ENCODE results near the gene CDKAL1. TPM values are rescaled to one million over a fixed set of nuclear protein-coding genes. Genes with fewer than 3 reads are reported as not detected.
A peak's percentile ranks its signal among the peaks of the same experiment; 100 is the strongest.

CDKAL1 gene
- total RNA-seq, 1 experiment from 2014 or later, result 21.8 TPM

DNA sequence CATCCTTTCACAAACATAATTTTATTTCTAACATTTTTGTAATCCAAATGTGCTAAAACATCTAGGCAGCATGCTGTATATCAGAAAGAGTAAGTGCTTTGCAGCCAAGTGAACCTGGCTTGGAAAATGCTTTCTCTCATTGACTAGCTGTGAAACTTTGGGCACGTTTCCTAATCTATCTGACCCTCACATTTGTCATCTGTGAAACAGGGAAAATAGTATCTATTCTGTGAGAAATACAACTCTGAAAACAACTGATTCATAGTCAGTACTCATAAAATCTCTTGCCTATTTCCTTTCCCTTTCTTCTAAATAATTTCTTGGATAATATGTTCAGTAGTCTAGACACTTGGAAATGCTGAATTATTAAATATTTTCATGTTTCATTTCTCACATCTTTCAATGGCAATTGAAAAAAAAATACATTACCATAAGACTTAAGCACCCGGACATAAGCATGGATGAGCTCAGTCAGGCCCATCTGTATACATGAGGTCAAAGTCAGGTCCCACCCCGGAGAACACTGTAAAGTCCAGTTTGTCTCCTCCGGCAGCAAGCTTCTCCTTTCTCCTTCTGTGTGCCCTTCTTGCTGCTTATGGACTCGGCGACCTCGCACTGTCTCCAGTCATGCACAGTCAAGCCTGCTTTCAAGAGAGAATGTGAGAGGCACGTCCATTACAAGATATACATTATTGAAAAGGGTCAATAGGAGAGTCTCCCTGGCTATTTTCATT lies 604.2 kb downstream of the CDKAL1 start:
- H3K36me3 ChIP-seq, result no peaks in the 10 kb centered on the region
- no peak overlapping the region for H3K4me3 ChIP-seq
- no peak overlapping the region for H3K27ac ChIP-seq
- no peaks in the 10 kb centered on the region for H3K9me3 ChIP-seq (replicated peaks)
- DNase-seq, result no peak
- H3K27me3 ChIP-seq, result no peaks in the 10 kb centered on the region
- no peaks in the 10 kb centered on the region for H3K4me1 ChIP-seq

DNA sequence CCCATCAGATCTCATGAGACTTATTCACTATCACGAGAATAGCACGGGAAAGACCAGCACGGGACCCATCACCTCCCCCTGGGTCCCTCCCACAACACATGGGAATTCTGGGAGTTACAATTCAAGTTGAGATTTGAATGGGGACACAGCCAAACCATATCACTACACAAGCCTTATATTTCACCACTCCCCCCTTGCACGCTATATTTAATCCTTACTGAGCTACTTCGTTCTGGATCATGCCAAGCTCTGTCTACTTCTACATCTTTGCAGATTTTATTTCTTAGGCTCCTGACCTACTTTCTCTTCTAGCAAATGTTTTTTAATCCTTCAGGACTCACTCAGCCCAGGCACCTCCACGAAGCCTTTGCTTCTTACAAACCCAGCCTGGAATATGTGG lies 606.7 kb downstream of the CDKAL1 start:
- H3K36me3 ChIP-seq, result no peaks in the 10 kb centered on the region
- no peak overlapping the region for H3K4me3 ChIP-seq
- no peaks in the 10 kb centered on the region for H3K9me3 ChIP-seq (replicated peaks)
- no peaks in the 10 kb centered on the region for H3K27me3 ChIP-seq
- no peak for DNase-seq
- no peaks in the 10 kb centered on the region for H3K4me1 ChIP-seq
- no peak overlapping the region for H3K27ac ChIP-seq

DNA sequence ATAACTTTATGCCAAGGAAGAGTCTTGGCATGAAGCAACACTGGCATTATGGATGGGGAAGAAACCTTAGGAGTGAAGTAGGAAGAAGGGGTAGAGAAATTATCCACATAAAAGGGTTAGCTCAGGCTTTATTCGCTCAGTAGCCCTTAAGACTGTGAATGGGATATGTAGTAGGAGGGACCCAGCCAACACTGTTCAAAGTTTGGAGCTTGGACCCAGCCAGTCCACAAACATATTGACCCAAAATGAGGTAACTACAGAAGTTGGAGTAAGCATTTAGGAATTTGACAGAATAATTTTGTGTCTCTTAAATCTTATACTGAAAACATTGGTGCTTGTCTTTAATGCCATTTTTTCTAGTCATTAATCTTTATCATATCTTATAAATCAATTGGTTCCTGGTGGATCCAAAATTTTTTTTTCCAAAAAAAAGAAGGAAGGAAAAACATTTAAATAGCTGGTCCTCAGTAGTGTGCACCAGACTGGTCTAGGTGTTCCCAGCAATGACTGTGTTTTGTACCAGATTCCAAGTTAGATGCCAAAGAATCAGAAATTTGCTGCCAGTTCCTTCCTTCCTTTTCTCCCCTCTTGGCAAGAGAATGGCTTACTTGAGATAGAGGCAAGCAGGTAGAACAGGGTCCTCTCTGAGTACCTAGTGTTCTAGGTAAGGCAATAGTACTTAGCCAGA lies 607.5 kb downstream of the CDKAL1 start:
- Histone ChIP-seq H3K4me1 (no peaks in the 10 kb centered on the region), H3K4me3 (no peak overlapping the region), H3K9me3 (replicated peaks) (no peaks in the 10 kb centered on the region), H3K36me3 (no peaks in the 10 kb centered on the region), H3K27ac (no peak overlapping the region), H3K27me3 (no peaks in the 10 kb centered on the region)
- DNase-seq, result no peak

DNA sequence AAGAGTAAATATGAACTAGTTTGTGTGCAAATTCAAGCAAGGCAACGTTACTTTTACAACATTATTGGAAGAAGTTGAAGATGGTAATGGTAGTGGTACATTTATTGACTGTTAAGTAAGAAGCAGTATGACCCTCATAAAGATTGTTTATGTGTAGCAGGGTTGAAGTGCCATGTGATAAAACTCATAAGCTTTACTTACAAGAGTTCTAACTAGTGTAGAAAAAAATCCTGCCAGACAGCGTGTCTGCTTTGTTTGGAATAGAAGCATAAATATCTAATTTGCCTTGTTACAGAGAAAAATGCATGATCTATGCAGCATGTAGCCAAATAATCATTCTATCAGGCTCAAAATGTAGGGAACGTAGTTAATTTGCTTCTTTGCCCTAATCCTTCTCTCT lies 608.5 kb downstream of the CDKAL1 start:
- Histone ChIP-seq H3K27ac (no peak overlapping the region), H3K4me1 (no peaks in the 10 kb centered on the region), H3K9me3 (replicated peaks) (no peaks in the 10 kb centered on the region), H3K36me3 (no peaks in the 10 kb centered on the region), H3K27me3 (no peaks in the 10 kb centered on the region), H3K4me3 (no peak overlapping the region)
- DNase-seq, result no peak

DNA sequence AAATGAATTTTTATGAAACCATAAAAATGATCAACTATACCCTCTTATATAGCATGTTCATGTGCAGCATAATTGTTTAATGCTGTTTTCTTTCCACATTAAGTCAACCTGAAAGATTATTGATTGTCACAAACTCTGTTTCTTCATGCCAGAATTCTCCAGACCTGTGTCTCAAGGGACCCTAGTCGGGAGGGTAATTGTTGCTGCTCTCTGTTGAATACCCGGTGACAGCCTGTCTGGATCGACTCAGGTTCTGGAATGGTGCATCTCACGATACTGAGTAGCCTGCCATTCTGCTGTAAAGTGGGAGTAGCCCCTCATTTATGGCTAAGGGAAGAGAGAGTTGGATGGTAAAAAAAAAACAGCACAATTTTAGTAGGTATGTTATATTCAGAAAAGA lies 609.4 kb downstream of the CDKAL1 start:
- Histone ChIP-seq H3K9me3 (replicated peaks) (no peaks in the 10 kb centered on the region), H3K27me3 (no peaks in the 10 kb centered on the region), H3K36me3 (no peaks in the 10 kb centered on the region), H3K4me1 (no peaks in the 10 kb centered on the region), H3K4me3 (no peak overlapping the region), H3K27ac (no peak overlapping the region)
- no peak for DNase-seq

DNA sequence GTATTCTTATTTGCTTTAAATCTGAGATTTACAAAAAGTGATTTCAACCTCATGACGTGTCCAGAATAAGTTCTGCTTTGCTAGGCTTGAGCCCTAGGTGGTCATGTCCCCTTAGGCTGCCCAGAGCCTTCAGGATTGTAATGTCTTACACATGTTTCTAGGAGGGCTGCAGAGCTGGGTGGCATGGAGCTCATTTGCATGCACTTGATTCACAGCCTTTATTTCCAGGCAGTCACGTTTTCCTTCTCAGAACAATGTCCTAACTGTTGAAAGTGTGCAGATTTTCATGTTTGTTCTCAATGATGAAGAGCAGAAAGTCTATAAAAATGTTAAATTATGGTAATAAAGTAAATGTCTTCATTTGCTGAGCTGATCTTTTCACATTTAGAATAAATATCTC lies 610.7 kb downstream of the CDKAL1 start:
- no peaks in the 10 kb centered on the region for H3K9me3 ChIP-seq (replicated peaks)
- H3K27ac ChIP-seq, result no peak overlapping the region
- no peaks in the 10 kb centered on the region for H3K4me1 ChIP-seq

DNA sequence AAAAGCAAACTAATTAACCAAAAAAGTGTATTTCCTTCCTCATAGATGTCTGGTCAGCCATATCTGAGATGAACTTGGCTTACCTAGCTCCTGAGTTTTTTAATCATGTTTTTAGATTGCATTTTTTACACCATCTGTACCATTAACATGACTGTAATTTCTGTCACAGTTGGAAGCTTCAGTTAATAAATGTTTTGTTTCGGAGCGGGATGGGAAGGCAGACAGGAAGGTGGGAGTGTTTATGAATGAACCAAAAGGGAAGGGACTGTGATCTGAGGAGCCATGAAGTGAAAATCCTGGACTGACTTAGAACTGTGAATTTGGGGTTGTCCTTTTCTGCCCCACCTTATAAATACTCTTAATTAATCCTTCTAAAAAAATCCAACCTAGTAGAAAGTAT lies 613.7 kb downstream of the CDKAL1 start:
- Histone ChIP-seq H3K36me3 (no peaks in the 10 kb centered on the region), H3K4me1 (no peaks in the 10 kb centered on the region), H3K27me3 (no peaks in the 10 kb centered on the region), H3K27ac (no peak overlapping the region), H3K4me3 (no peak overlapping the region), H3K9me3 (replicated peaks) (no peaks in the 10 kb centered on the region)
- no peak for DNase-seq

More for the DNA sequence above, 610.7 kb downstream of the CDKAL1 start:
- no peak for DNase-seq
- Histone ChIP-seq H3K36me3 (no peaks in the 10 kb centered on the region), H3K27me3 (no peaks in the 10 kb centered on the region), H3K4me3 (no peak overlapping the region)

DNA sequence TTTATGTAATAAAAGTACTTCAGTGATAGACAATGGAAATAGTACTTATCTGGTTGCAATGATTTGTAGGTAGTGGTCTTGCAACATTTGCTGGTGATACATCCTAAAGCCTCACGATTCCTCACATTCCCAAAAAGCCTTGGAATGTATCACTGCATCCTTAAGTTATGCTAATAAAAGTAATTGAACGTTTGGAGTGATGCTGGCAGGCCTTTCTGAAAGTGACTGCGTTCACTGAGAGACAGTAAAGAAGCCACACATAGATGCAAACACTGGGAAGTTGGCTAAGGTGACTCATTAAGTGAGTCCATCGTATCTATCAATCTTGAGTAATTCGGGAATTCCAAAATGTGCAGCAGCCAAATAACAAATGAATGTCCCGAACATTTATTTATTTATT lies 615.2 kb downstream of the CDKAL1 start:
- no peak for DNase-seq

DNA sequence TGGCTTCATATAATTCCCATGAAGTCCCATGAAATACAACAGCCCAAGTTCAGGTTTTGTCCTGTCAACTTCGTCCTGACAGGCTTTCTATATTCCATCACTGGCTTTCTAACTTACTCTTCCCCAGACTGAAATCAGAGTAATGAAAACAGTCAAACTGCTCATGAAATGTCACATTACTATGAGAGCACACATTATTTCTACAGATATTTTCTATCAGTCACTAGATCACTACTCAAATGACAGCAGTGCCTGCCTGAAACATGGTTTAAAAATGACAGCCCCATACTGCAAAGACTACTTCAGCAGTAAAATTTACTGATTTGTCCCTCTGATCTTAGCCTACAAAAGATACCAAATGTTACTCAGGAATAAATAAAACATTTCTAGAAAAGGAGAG lies 616.4 kb downstream of the CDKAL1 start:
- Histone ChIP-seq H3K4me3 (no peak overlapping the region), H3K36me3 (no peaks in the 10 kb centered on the region), H3K4me1 (no peaks in the 10 kb centered on the region), H3K9me3 (replicated peaks) (no peaks in the 10 kb centered on the region), H3K27ac (no peak overlapping the region), H3K27me3 (no peaks in the 10 kb centered on the region)
- no peak for DNase-seq

More for the DNA sequence above, 615.2 kb downstream of the CDKAL1 start:
- H3K9me3 ChIP-seq (replicated peaks), result no peaks in the 10 kb centered on the region
- H3K27me3 ChIP-seq, result no peaks in the 10 kb centered on the region
- H3K27ac ChIP-seq, result no peak overlapping the region
- H3K4me1 ChIP-seq, result no peaks in the 10 kb centered on the region
- H3K36me3 ChIP-seq, result no peaks in the 10 kb centered on the region
- no peak overlapping the region for H3K4me3 ChIP-seq

DNA sequence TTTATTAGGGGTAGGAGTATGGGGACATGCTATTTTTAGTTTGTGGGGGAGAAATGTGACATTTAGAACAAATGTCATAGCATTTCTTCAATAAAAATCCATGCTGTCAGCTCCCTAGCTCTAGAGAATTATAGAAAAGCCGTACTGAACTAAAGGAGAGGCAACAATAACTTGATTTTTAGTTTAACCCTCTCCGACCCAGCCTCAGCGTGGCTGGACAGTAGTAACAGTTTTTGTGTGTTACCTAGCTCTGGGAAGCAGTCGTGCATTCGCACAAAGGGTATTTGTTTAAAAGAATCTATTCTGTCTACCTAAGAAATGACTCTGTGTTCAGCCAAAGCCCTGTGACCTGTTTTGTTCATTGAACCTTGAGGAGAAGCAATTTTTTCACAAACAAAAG lies 616.9 kb downstream of the CDKAL1 start:
- no peak for DNase-seq
- Histone ChIP-seq H3K36me3 (no peaks in the 10 kb centered on the region), H3K9me3 (replicated peaks) (no peaks in the 10 kb centered on the region), H3K4me3 (no peak overlapping the region), H3K4me1 (no peaks in the 10 kb centered on the region), H3K27ac (no peak overlapping the region), H3K27me3 (no peaks in the 10 kb centered on the region)

DNA sequence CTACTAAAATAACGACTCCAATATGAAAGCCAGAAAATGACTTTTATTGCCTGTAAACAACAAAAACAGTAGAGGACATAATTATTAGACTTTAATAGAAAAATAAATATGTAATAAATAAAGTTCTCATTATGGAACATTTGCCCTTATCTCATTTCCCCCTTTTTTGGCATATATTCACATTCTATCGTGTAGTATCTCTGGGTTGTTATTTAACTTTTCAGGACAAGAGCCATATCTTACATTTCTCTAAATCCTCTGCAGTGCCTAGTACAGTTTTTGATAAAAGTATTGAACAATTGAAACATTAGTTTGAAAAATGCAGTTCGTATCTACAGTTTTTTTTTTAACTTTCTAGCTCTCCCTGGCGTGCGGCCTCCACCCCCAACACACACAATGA lies 617.3 kb downstream of the CDKAL1 start:
- Histone ChIP-seq H3K4me3 (no peak overlapping the region), H3K27ac (no peak overlapping the region), H3K9me3 (replicated peaks) (no peaks in the 10 kb centered on the region), H3K36me3 (no peaks in the 10 kb centered on the region), H3K27me3 (no peaks in the 10 kb centered on the region), H3K4me1 (no peaks in the 10 kb centered on the region)
- no peak for DNase-seq

DNA sequence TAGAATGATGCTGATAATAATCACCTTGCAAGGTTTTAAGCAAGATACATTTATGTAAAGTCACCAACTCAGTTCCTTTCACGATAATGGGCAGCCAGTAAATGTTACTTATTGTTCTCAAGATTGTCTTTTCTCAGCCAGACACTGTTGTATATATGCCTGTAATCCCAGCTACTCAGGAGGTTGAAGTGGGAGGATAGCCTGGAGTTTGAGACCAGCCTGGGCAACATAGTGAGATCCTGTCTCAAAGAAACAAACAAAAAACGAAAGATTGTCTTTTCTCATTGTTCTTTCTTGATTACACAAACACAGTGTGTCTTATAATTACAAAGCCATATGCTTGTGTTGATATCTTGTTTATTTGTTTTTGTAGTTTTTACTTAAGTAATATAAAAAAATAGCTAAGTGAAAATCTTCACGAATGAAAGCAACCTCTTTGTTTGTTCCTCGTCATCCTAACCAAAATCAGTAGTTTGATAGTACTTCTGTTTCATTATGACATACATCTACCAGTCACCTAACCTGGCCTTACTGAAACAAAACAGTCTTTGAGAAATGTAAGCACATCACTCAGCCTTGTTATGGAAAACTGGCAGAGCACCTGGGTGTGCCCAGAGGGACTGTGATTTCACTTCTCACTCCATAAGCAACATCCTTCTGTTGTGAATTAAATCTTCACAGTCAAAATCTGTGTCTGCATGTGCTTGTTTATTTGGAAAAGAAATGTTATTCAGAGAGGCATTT lies 623.1 kb downstream of the CDKAL1 start:
- no peaks in the 10 kb centered on the region for H3K27me3 ChIP-seq
- DNase-seq, result no peak
- H3K36me3 ChIP-seq, result no peaks in the 10 kb centered on the region
- no peaks in the 10 kb centered on the region for H3K9me3 ChIP-seq (replicated peaks)
- no peak overlapping the region for H3K4me3 ChIP-seq
- no peak overlapping the region for H3K27ac ChIP-seq
- no peaks in the 10 kb centered on the region for H3K4me1 ChIP-seq

DNA sequence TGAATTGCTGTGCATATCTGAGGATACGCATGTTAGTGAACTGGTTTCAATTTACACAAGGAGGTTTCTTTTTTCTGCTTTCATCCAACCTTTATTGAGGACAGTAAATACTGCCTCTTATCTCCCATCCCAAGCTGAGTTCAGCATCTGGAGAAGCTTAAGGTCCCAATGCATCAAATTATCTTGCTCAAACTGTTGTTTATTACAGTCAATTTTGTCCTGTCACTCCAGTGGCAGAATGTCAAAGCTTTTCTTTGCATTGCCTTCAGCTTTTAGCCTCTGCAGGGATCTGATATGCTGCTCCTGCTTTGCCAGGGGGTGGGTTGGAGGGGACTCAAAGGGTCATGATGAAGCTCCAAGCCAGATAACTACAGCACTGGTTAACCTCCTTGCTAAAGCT lies 623.9 kb downstream of the CDKAL1 start:
- no peak overlapping the region for H3K27ac ChIP-seq
- H3K4me1 ChIP-seq, result no peaks in the 10 kb centered on the region
- no peaks in the 10 kb centered on the region for H3K9me3 ChIP-seq (replicated peaks)

DNA sequence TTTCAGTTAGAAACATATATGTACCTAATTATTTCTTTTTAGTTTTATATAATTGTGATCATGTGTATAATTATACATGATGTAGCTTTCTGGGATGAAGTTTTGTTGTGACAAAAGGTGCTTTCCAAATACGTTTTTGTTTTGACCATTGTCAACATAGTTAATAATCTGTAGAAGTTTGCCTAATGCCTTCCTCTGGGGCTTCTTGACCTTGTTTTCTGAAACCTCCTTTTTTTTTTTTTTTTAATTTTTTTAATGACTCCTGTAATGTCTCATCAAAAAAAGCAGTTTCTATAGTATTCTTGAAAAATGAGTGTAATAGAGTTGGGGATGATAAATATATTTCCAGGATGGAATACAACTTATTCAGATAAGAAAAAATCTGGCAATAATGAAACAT lies 624.6 kb downstream of the CDKAL1 start:
- H3K9me3 ChIP-seq (replicated peaks), result no peaks in the 10 kb centered on the region

More for the DNA sequence above, 623.9 kb downstream of the CDKAL1 start:
- H3K27me3 ChIP-seq, result no peaks in the 10 kb centered on the region
- no peak overlapping the region for H3K4me3 ChIP-seq
- no peaks in the 10 kb centered on the region for H3K36me3 ChIP-seq
- DNase-seq, result peak in 1 of 2 experiments; percentile 3

DNA sequence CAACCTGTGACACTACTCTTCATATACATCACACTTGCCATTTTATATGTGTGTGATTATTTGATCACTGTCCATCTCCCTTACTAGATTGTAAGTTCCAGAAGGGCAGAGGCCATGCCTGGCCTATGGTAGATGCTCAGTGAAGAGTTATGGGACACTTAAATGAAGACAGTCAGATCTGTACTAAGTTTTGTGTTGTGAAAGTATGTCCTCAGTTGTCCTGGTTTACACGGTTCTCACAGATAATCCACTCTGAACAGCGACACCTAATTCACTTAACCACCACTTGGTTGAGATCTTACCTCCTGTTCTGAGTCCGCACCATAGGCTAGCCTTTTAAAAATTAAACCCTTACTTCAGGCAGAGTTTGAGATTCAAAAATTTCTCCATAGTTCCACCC lies 625.2 kb downstream of the CDKAL1 start:
- no peaks in the 10 kb centered on the region for H3K27me3 ChIP-seq
- no peak overlapping the region for H3K4me3 ChIP-seq
- H3K9me3 ChIP-seq (replicated peaks), result no peaks in the 10 kb centered on the region
- no peak overlapping the region for H3K27ac ChIP-seq
- H3K36me3 ChIP-seq, result no peaks in the 10 kb centered on the region
- H3K4me1 ChIP-seq, result no peaks in the 10 kb centered on the region
- no peak for DNase-seq

More for the DNA sequence above, 624.6 kb downstream of the CDKAL1 start:
- Histone ChIP-seq H3K27ac (no peak overlapping the region), H3K36me3 (no peaks in the 10 kb centered on the region), H3K4me1 (no peaks in the 10 kb centered on the region), H3K4me3 (no peak overlapping the region), H3K27me3 (no peaks in the 10 kb centered on the region)
- DNase-seq, result no peak
